GM19397 (cell line): ENCODE data around the gene LDLRAD3.

Experiments used
- ATAC-seq: cut with Tn5 transposase; IDR thresholded peaks from one replicate; pipeline ENCODE4 v1.9.1; 2021; ENCODE audit warnings: mild to moderate bottlenecking, moderate library complexity; ENCODE audit not compliant: unreplicated experiment

LDLRAD3 gene

GRCh38 chr11:36229091-36229705 lies 285.3 kb downstream of the LDLRAD3 start:
- no peak for ATAC-seq

- ATAC-seq = no peak
Observed at GRCh38 chr11:36230779-36231699, 287.2 kb downstream of the LDLRAD3 start.

- ATAC-seq = no peak
Observed at GRCh38 chr11:36233204-36233603, 289.3 kb downstream of the LDLRAD3 start.

GRCh38 chr11:36234825-36235224 lies 291.0 kb downstream of the LDLRAD3 start:
- ATAC-seq = no peak

- no peak for ATAC-seq
Observed at GRCh38 chr11:36235750-36236149, 291.9 kb downstream of the LDLRAD3 start.

- no peak for ATAC-seq
Observed at GRCh38 chr11:36237391-36237790, 293.5 kb downstream of the LDLRAD3 start.

- ATAC-seq = no peak
Observed at GRCh38 chr11:36238036-36238631, 294.3 kb downstream of the LDLRAD3 start.

GRCh38 chr11:36238881-36239280 lies 295.0 kb downstream of the LDLRAD3 start:
- ATAC-seq = no peak

- no peak for ATAC-seq
Observed at GRCh38 chr11:36239636-36240035, 295.8 kb downstream of the LDLRAD3 start.

- no peak for ATAC-seq
Observed at GRCh38 chr11:36240173-36240572, 296.3 kb downstream of the LDLRAD3 start.

GRCh38 chr11:36240801-36241200 lies 296.9 kb downstream of the LDLRAD3 start:
- no peak for ATAC-seq

- ATAC-seq = no peak
Observed at GRCh38 chr11:36241497-36241896, 297.6 kb downstream of the LDLRAD3 start.

GRCh38 chr11:36243641-36244040 lies 299.8 kb downstream of the LDLRAD3 start:
- no peak for ATAC-seq

GRCh38 chr11:36247493-36247892 lies 303.6 kb downstream of the LDLRAD3 start:
- ATAC-seq = no peak

- ATAC-seq = no peak
Observed at GRCh38 chr11:36248436-36248835, 304.6 kb downstream of the LDLRAD3 start.

- ATAC-seq = no peak
Observed at GRCh38 chr11:36249246-36249645, 305.4 kb downstream of the LDLRAD3 start.

GRCh38 chr11:36251823-36252222 lies 308.0 kb downstream of the LDLRAD3 start:
- no peak for ATAC-seq

GRCh38 chr11:36253238-36253637 lies 309.4 kb downstream of the LDLRAD3 start:
- no peak for ATAC-seq

- ATAC-seq = no peak
Observed at GRCh38 chr11:36254713-36255112, 310.9 kb downstream of the LDLRAD3 start.

GRCh38 chr11:36257351-36257750 lies 313.5 kb downstream of the LDLRAD3 start:
- ATAC-seq = no peak

- ATAC-seq = no peak
Observed at GRCh38 chr11:36258730-36259360, 315.0 kb downstream of the LDLRAD3 start.
